ENCODE data around the gene PLEKHO2. TPM values are rescaled to one million over a fixed set of nuclear protein-coding genes. Genes with fewer than 3 reads are reported as not detected.

The PLEKHO2 gene
- total and polyA plus RNA-seq, 2 of the 13 experiments (the other 11 are each of a cell fraction or from before 2014, with no cell fraction given): 3.8 to 4.8 TPM

DNA sequence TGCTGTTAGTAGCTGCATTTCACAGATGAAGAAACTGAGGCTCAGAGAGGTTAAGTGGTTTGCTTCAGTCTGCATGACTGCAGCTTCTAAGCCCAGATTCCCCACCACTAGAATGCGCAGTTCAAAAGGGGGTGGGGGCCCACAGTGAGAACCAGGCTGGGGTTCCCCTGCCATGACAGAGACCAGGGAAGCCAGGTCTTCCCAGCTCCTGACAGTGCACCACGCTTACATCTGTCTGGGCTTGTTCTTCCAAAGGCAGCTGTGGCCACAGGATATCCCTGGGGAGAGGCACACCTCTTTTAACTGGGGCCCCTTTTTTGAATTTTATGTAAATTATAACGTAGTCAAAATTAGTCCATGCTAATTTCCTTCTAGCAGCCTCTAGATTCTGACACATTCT is 5.3 kb downstream of the PLEKHO2 start:
- H4K20me1 ChIP-seq (ENCODE audit: insufficient read depth, low read length): no peaks in the 10 kb centered on the region
- ATAC-seq (no peak), FAIRE-seq (no peak), DNase-seq (ENCODE audit: low spot score) (no peak)
- H3K9me3 ChIP-seq (ENCODE audit: low read length): no peaks in the 10 kb centered on the region
- in situ Hi-C loops (cut with HindIII; ENCODE audit: extremely low pct_ligation_motif_present, low pct_unique_long_range_greater_than_20kb): no loop called here
- H3K27ac ChIP-seq (ENCODE audit: extremely low read length, insufficient read depth, low read length): no peak overlapping the region
- peaks cover 60% of the 10 kb centered on the region for H3K4me1 ChIP-seq (ENCODE audit: insufficient read depth, low read length)
- no peaks in the 10 kb centered on the region for H3K27me3 ChIP-seq (ENCODE audit: control insufficient read depth in 1 of 2, insufficient read depth in 2 of 2, low read length in 2 of 2)
- H3K9ac ChIP-seq (ENCODE audit: insufficient read depth, low read depth, low read length): no peak overlapping the region
- H3K4me2 ChIP-seq (ENCODE audit: low read depth, low read length): no peak overlapping the region
- CTCF ChIA-PET (ENCODE audit: low intra/inter-chr PET ratio, low total read pairs): no interaction called here
- no peaks in the 10 kb centered on the region for H3K79me2 ChIP-seq (ENCODE audit: insufficient read depth, low read length)
- POLR2A ChIA-PET: no interaction called here
- H3K4me3 ChIP-seq (replicated peaks in 1 of 3; ENCODE audit: insufficient read depth in 1 of 3, low read depth in 2 of 3, low read length in 3 of 3): no peak overlapping the region
- H2AFZ ChIP-seq (ENCODE audit: low read length): no peak overlapping the region
- peaks cover 6 to 19% of the 10 kb centered on the region in 2 experiments; a peak in 3 of 5 replicates for H3K36me3 ChIP-seq (replicated peaks in 1 of 2; ENCODE audit: control insufficient read depth in 1 of 2, insufficient read depth in 2 of 2, low read length in 2 of 2)
- TF ChIP-seq ZNF83 (CRISPR knock-in tag; IDR thresholded peaks at IDR 0.05; ENCODE audit: borderline replicate concordance): no peak
- intact Hi-C loops (cut with micrococcal nuclease; ENCODE audit: unreplicated experiment): no loop called here
- 91% methylated on average over 3 of the region's 3 CpGs for WGBS (ENCODE audit: low lambda C conversion rate)
- BruUV-seq (replicated peaks): no TSS peak

DNA sequence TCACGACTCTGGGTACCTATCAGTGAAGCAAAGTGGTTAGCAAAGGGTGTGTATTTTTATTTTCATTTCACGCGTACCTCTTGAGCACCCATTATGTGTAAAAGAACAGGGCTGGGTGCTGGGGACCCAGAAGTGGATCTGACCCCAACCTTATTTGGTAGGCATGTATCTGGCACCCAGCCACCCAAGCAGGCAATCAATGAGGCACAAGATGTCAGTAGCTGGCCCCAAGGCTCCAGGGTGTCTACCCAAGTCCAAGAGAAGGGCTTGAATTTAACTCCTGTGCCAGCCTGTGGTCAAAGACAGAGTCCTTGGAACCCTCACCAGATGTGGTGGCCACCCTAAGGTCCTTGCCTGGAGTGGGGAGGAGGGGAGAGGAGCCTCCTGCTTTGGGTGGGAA is 5.7 kb downstream of the PLEKHO2 start:
- H3K9ac ChIP-seq (ENCODE audit: insufficient read depth, low read depth, low read length): no peak overlapping the region
- intact Hi-C loops (cut with micrococcal nuclease; ENCODE audit: unreplicated experiment): no loop called here
- ChIA-PET POLR2A (no interaction called here), CTCF (ENCODE audit: low intra/inter-chr PET ratio, low total read pairs) (no interaction called here)
- no TSS peak for BruUV-seq (replicated peaks)
- H4K20me1 ChIP-seq (ENCODE audit: insufficient read depth, low read length): no peaks in the 10 kb centered on the region
- DNase-seq (ENCODE audit: low spot score) (no peak), FAIRE-seq (no peak), ATAC-seq (no peak)
- H3K4me1 ChIP-seq (ENCODE audit: insufficient read depth, low read length): peaks cover 56% of the 10 kb centered on the region
- peak overlapping the region; percentile 16 for H3K27ac ChIP-seq (ENCODE audit: extremely low read length, insufficient read depth, low read length)
- no peaks in the 10 kb centered on the region for H3K9me3 ChIP-seq (ENCODE audit: low read length)
- H3K4me3 ChIP-seq (replicated peaks in 1 of 3; ENCODE audit: insufficient read depth in 1 of 3, low read depth in 2 of 3, low read length in 3 of 3): no peak overlapping the region
- H3K27me3 ChIP-seq (ENCODE audit: control insufficient read depth in 1 of 2, insufficient read depth in 2 of 2, low read length in 2 of 2): no peaks in the 10 kb centered on the region
- no peak for TF ChIP-seq ZNF563 (CRISPR knock-in tag; IDR thresholded peaks at IDR 0.05)
- no peak for TF ChIP-seq SRY (CRISPR knock-in tag; IDR thresholded peaks at IDR 0.05)
- no peak for TF ChIP-seq ZNF460 (CRISPR knock-in tag; IDR thresholded peaks at IDR 0.05; ENCODE audit: borderline replicate concordance)
- no peak for TF ChIP-seq SNAI1 (CRISPR knock-in tag; IDR thresholded peaks at IDR 0.05; ENCODE audit: borderline replicate concordance)
- TF ChIP-seq PCBP2 (optimal IDR thresholded peaks at IDR 0.05; ENCODE audit: low read depth, low read length, poor library complexity, severe bottlenecking): no peak
- TF ChIP-seq ZNF781 (CRISPR knock-in tag; IDR thresholded peaks at IDR 0.05; ENCODE audit: borderline replicate concordance, not compliant biosample characterization): no peak
- no peak for TF ChIP-seq BORCS8-MEF2B (CRISPR knock-in tag; IDR thresholded peaks at IDR 0.05)
- no peak for TF ChIP-seq ZNF883 (CRISPR knock-in tag; IDR thresholded peaks at IDR 0.05; ENCODE audit: not compliant biosample characterization)
- TF ChIP-seq ZNF331 (CRISPR knock-in tag; IDR thresholded peaks at IDR 0.05): no peak
- TF ChIP-seq, protein P1, sequence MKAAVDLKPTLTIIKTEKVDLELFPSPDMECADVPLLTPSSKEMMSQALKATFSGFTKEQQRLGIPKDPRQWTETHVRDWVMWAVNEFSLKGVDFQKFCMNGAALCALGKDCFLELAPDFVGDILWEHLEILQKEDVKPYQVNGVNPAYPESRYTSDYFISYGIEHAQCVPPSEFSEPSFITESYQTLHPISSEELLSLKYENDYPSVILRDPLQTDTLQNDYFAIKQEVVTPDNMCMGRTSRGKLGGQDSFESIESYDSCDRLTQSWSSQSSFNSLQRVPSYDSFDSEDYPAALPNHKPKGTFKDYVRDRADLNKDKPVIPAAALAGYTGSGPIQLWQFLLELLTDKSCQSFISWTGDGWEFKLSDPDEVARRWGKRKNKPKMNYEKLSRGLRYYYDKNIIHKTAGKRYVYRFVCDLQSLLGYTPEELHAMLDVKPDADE (CRISPR knock-in tag; IDR thresholded peaks at IDR 0.05): no peak
- TF ChIP-seq, protein P2, sequence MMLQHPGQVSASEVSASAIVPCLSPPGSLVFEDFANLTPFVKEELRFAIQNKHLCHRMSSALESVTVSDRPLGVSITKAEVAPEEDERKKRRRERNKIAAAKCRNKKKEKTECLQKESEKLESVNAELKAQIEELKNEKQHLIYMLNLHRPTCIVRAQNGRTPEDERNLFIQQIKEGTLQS (CRISPR knock-in tag; IDR thresholded peaks at IDR 0.05): no peak
- in situ Hi-C loops (cut with HindIII; ENCODE audit: extremely low pct_ligation_motif_present, low pct_unique_long_range_greater_than_20kb): no loop called here
- no peak overlapping the region for H2AFZ ChIP-seq (ENCODE audit: low read length)
- no peak overlapping the region for H3K4me2 ChIP-seq (ENCODE audit: low read depth, low read length)
- 99% methylated on average over 3 of the region's 3 CpGs for WGBS (ENCODE audit: low lambda C conversion rate)
- H3K79me2 ChIP-seq (ENCODE audit: insufficient read depth, low read length): no peaks in the 10 kb centered on the region
- peaks cover 6 to 19% of the 10 kb centered on the region in 2 experiments; a peak in 3 of 5 replicates for H3K36me3 ChIP-seq (replicated peaks in 1 of 2; ENCODE audit: control insufficient read depth in 1 of 2, insufficient read depth in 2 of 2, low read length in 2 of 2)
